Measurements from ENCODE around the gene PAPPA2.

The PAPPA2 gene

GRCh38 chr1:176542352-176542751, 79.4 kb downstream of the PAPPA2 start:
- Histone ChIP-seq H3K27me3 (ENCODE audit: low read length) (no peaks in the 10 kb centered on the region), H4K20me1 (ENCODE audit: low read depth, low read length) (no peaks in the 10 kb centered on the region), H3K9me3 (ENCODE audit: insufficient read depth, low read length) (no peaks in the 10 kb centered on the region), H3K4me2 (ENCODE audit: low read depth, low read length, poor library complexity, severe bottlenecking) (no peak overlapping the region), H3K9me2 (replicated peaks; ENCODE audit: insufficient read depth, low read length) (no peaks in the 10 kb centered on the region), H3K9ac (ENCODE audit: low read length) (no peak overlapping the region), H2AFZ (ENCODE audit: low read depth, low read length, severe bottlenecking) (no peak overlapping the region), H3K79me2 (ENCODE audit: insufficient read depth, low read length) (no peaks in the 10 kb centered on the region), H3K27ac (ENCODE audit: low read depth, low read length) (no peak overlapping the region), H3K36me3 (ENCODE audit: low read length) (no peaks in the 10 kb centered on the region), H3F3A (ENCODE audit: insufficient read depth) (no peaks in the 10 kb centered on the region), H3K4me3 (ENCODE audit: insufficient read depth, low read length, poor library complexity, severe bottlenecking) (no peak overlapping the region)
- no peak for TF ChIP-seq EZH2phosphoT487 (conservative IDR thresholded peaks at IDR 0.05; ENCODE audit: low read length)
- TF ChIP-seq CTCF (IDR thresholded peaks at IDR 0.05; ENCODE audit: insufficient read depth, low read length, poor library complexity, severe bottlenecking): no peak

- Histone ChIP-seq H3K79me2 (ENCODE audit: insufficient read depth, low read length) (no peaks in the 10 kb centered on the region), H3K9me3 (ENCODE audit: insufficient read depth, low read length) (no peaks in the 10 kb centered on the region), H3K4me2 (ENCODE audit: low read depth, low read length, poor library complexity, severe bottlenecking) (no peak overlapping the region), H3K9me2 (replicated peaks; ENCODE audit: insufficient read depth, low read length) (no peaks in the 10 kb centered on the region), H3K4me3 (ENCODE audit: insufficient read depth, low read length, poor library complexity, severe bottlenecking) (no peak overlapping the region), H3K27me3 (ENCODE audit: low read length) (no peaks in the 10 kb centered on the region), H3K27ac (ENCODE audit: low read depth, low read length) (no peak overlapping the region), H3K9ac (ENCODE audit: low read length) (no peak overlapping the region), H4K20me1 (ENCODE audit: low read depth, low read length) (no peaks in the 10 kb centered on the region), H3K36me3 (ENCODE audit: low read length) (no peaks in the 10 kb centered on the region), H3F3A (ENCODE audit: insufficient read depth) (no peaks in the 10 kb centered on the region), H2AFZ (ENCODE audit: low read depth, low read length, severe bottlenecking) (no peak overlapping the region)
- TF ChIP-seq CTCF (IDR thresholded peaks at IDR 0.05; ENCODE audit: insufficient read depth, low read length, poor library complexity, severe bottlenecking): no peak
- TF ChIP-seq EZH2phosphoT487 (conservative IDR thresholded peaks at IDR 0.05; ENCODE audit: low read length): no peak
Measured at GRCh38 chr1:176543360-176544129, 80.6 kb downstream of the PAPPA2 start.

- H3K9me3 ChIP-seq (ENCODE audit: insufficient read depth, low read length): no peaks in the 10 kb centered on the region
Measured at GRCh38 chr1:176545034-176545639, 82.2 kb downstream of the PAPPA2 start.

More at GRCh38 chr1:176545034-176545639, 82.2 kb downstream of the PAPPA2 start:
- no peaks in the 10 kb centered on the region for H3K79me2 ChIP-seq (ENCODE audit: insufficient read depth, low read length)
- no peak overlapping the region for H3K4me2 ChIP-seq (ENCODE audit: low read depth, low read length, poor library complexity, severe bottlenecking)
- no peak overlapping the region for H3K4me3 ChIP-seq (ENCODE audit: insufficient read depth, low read length, poor library complexity, severe bottlenecking)
- H3K9ac ChIP-seq (ENCODE audit: low read length): no peak overlapping the region
- no peak overlapping the region for H3K27ac ChIP-seq (ENCODE audit: low read depth, low read length)
- no peaks in the 10 kb centered on the region for H3K27me3 ChIP-seq (ENCODE audit: low read length)
- no peak for TF ChIP-seq EZH2phosphoT487 (conservative IDR thresholded peaks at IDR 0.05; ENCODE audit: low read length)
- TF ChIP-seq CTCF (IDR thresholded peaks at IDR 0.05; ENCODE audit: insufficient read depth, low read length, poor library complexity, severe bottlenecking): no peak
- H4K20me1 ChIP-seq (ENCODE audit: low read depth, low read length): no peaks in the 10 kb centered on the region
- H3K9me2 ChIP-seq (replicated peaks; ENCODE audit: insufficient read depth, low read length): no peaks in the 10 kb centered on the region
- H3F3A ChIP-seq (ENCODE audit: insufficient read depth): no peaks in the 10 kb centered on the region
- no peak overlapping the region for H2AFZ ChIP-seq (ENCODE audit: low read depth, low read length, severe bottlenecking)
- no peaks in the 10 kb centered on the region for H3K36me3 ChIP-seq (ENCODE audit: low read length)
